Measurements from ENCODE around the gene VEZF1.

- TF ChIP-seq CTCF (IDR thresholded peaks at IDR 0.05) (no peak), POLR2A (IDR thresholded peaks at IDR 0.05) (no peak)
Measured at GRCh38 chr17:57930239-57930638, 57.8 kb downstream of the VEZF1 start.
